ENCODE results near the gene SBF1.

Gene SBF1

DNA sequence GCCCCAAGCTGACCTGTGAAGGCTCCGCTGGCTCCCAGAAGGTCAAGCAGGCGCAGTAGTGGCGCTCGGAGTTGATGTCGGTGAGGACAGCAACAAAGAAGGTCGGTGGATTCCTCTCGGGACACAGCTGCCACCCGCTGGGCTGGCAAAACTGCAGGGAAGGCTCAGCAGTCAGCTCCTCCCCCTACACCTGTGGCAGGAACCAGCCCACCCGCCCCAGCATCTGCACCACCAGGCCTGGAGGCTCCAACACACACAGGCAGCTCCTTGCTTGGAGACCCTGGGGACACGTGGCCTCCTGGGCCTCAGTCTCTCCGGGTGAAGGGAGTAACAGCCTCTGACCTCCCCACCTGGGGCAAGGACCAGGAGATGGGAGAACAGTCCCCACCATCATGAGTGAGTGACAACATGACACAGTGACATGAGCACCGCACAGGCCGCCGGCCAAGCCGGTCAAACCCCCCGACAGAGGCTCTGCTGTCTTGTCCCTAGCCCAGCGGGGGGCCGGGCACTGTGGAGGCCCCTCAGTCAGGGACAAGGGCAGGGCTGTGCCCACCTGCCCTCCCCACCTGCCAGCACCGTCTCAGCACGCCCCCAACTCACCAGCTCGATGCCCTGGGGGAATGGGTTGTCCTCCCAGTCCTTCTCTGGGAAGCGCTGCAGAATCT lies 6.9 kb downstream of the SBF1 start:
- TF ChIP-seq, protein P1, sequence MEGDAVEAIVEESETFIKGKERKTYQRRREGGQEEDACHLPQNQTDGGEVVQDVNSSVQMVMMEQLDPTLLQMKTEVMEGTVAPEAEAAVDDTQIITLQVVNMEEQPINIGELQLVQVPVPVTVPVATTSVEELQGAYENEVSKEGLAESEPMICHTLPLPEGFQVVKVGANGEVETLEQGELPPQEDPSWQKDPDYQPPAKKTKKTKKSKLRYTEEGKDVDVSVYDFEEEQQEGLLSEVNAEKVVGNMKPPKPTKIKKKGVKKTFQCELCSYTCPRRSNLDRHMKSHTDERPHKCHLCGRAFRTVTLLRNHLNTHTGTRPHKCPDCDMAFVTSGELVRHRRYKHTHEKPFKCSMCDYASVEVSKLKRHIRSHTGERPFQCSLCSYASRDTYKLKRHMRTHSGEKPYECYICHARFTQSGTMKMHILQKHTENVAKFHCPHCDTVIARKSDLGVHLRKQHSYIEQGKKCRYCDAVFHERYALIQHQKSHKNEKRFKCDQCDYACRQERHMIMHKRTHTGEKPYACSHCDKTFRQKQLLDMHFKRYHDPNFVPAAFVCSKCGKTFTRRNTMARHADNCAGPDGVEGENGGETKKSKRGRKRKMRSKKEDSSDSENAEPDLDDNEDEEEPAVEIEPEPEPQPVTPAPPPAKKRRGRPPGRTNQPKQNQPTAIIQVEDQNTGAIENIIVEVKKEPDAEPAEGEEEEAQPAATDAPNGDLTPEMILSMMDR (conservative IDR thresholded peaks at IDR 0.05): no peak
- no peak overlapping the region for H3K27ac ChIP-seq

- TF ChIP-seq, protein P1 (conservative IDR thresholded peaks at IDR 0.05): no peak
Measured at GRCh38 chr22:50467341-50467740, 7.5 kb downstream of the SBF1 start.

DNA sequence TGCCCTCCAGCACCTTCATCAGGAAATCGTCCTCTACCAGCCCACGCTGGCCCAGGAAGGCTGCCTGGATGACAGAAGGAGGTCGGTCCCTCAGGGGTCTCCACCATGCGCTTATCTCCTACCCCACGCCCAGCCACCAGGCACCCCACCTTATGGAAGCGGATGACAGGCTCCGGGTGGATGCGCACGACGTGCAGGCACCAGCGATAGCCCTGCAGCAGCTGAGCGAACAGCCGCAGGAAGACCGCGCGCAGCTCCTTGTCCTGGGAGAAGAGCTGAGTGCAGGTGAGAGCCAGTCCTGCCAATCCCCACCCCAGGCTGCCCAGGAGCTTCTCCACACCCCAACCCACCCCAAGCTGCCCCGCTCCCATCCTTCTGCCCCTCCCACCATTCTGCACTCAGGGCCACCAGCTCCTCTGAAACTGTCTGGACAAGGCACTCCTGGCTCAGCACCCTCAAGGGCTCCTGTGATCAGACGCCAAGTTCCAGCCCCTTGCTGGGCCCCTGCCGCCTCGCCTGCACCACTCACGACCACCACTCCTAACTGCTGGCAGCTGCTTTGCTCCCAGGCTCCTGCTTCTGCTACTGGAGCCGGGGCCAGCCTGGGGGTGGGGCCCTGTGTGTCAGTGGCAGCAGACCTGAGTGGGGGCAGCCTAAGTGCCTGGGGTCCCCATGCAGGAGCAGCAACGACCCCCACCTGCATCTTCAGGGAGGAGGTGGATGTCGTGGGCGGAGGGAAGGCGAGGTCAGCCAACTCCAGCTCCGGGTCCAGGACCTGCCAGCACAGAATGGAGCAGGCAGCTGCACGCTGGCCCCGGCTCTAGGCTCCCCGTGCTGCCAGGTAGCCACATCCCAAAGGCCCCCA lies 9.5 kb downstream of the SBF1 start:
- TF ChIP-seq, protein P1 (conservative IDR thresholded peaks at IDR 0.05): no peak
- no peak overlapping the region for H3K27ac ChIP-seq

More at GRCh38 chr22:50467341-50467740, 7.5 kb downstream of the SBF1 start:
- H3K27ac ChIP-seq: no peak overlapping the region

GRCh38 chr22:50464451-50464850 lies 10.4 kb downstream of the SBF1 start:
- TF ChIP-seq, protein P1 (conservative IDR thresholded peaks at IDR 0.05): no peak
- H3K27ac ChIP-seq: no peak overlapping the region

- no peak overlapping the region for H3K27ac ChIP-seq
- TF ChIP-seq, protein P1 (conservative IDR thresholded peaks at IDR 0.05): no peak
Measured at GRCh38 chr22:50463188-50463900, 11.5 kb downstream of the SBF1 start.

- no peak overlapping the region for H3K27ac ChIP-seq
- TF ChIP-seq, protein P1 (conservative IDR thresholded peaks at IDR 0.05): no peak
Measured at GRCh38 chr22:50461979-50462540, 12.8 kb downstream of the SBF1 start.

GRCh38 chr22:50461536-50461935 lies 13.3 kb downstream of the SBF1 start:
- H3K27ac ChIP-seq: no peak overlapping the region
- TF ChIP-seq, protein P1 (conservative IDR thresholded peaks at IDR 0.05): no peak

All from VCaP (cell line).